NCI-H2196 treated with DMSO at 0.1 percent for 48 hours (cell line): Measurements from ENCODE around the gene AGO3.

ENCODE experiments used
- DNase-seq: peaks from one replicate; lab custom pipeline; 2025; ENCODE audit not compliant: unreplicated experiment; lab: John Stamatoyannopoulos, UW

AGO3 gene

GRCh38 chr1:36119456-36119855 lies 188.6 kb downstream of the AGO3 start:
- no peak for DNase-seq
